ENCODE results near the gene GPR37.

Gene GPR37

DNA sequence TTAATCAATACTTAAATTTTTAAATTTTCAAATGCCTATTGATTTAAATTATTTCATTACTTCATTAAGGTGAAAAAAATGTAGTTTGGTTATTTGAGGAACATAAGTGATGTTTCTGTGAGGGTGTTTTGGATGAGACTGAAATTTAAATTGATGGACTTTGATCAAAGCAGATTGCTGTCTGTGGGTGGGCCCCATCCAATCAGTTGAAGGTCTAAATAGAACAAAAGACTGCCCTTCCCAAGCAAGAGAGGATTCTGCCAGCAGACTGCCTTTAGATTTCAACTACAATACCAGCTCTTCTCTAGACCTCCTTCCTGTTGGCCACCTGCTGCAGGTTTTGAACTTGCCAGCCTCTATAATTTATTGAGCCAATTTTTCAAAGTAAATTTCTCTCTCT is 14.5 kb upstream of the GPR37 start:
- TF ChIP-seq, protein P1, sequence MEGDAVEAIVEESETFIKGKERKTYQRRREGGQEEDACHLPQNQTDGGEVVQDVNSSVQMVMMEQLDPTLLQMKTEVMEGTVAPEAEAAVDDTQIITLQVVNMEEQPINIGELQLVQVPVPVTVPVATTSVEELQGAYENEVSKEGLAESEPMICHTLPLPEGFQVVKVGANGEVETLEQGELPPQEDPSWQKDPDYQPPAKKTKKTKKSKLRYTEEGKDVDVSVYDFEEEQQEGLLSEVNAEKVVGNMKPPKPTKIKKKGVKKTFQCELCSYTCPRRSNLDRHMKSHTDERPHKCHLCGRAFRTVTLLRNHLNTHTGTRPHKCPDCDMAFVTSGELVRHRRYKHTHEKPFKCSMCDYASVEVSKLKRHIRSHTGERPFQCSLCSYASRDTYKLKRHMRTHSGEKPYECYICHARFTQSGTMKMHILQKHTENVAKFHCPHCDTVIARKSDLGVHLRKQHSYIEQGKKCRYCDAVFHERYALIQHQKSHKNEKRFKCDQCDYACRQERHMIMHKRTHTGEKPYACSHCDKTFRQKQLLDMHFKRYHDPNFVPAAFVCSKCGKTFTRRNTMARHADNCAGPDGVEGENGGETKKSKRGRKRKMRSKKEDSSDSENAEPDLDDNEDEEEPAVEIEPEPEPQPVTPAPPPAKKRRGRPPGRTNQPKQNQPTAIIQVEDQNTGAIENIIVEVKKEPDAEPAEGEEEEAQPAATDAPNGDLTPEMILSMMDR (conservative IDR thresholded peaks at IDR 0.05): no peak
- H3K27ac ChIP-seq: no peak overlapping the region

GRCh38 chr7:124779620-124780019 is 14.0 kb upstream of the GPR37 start:
- TF ChIP-seq, protein P1 (conservative IDR thresholded peaks at IDR 0.05): no peak
- H3K27ac ChIP-seq: no peak overlapping the region

DNA sequence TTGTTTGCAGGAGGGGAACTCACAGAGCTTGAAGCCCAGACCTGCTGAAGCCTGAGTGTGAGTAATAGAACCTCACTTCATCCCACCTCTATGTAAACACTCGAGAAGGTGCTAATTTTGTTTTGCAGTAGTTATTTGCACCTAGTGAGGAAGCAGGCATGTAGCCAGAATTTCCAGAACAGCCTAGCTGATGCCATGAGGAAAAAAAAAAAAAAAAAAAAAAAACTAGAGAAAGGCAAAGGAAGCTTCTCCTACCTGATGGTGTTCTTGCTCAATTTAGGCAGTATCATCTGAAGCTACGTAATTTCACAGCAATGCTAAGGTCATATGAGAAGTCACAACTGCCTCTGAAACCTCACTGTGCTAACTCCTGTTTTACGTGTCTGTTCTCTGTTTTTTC is 13.6 kb upstream of the GPR37 start:
- TF ChIP-seq, protein P1 (conservative IDR thresholded peaks at IDR 0.05): no peak
- no peak overlapping the region for H3K27ac ChIP-seq

- no peak overlapping the region for H3K27ac ChIP-seq
- TF ChIP-seq, protein P1 (conservative IDR thresholded peaks at IDR 0.05): no peak
These were observed 11.7 kb upstream of the GPR37 start for GRCh38 chr7:124777268-124777667.

GRCh38 chr7:124776153-124776552 is 10.6 kb upstream of the GPR37 start:
- TF ChIP-seq, protein P1 (conservative IDR thresholded peaks at IDR 0.05): no peak
- H3K27ac ChIP-seq: no peak overlapping the region

GRCh38 chr7:124775422-124775821 is 9.8 kb upstream of the GPR37 start:
- TF ChIP-seq, protein P1 (conservative IDR thresholded peaks at IDR 0.05): no peak
- H3K27ac ChIP-seq: no peak overlapping the region

DNA sequence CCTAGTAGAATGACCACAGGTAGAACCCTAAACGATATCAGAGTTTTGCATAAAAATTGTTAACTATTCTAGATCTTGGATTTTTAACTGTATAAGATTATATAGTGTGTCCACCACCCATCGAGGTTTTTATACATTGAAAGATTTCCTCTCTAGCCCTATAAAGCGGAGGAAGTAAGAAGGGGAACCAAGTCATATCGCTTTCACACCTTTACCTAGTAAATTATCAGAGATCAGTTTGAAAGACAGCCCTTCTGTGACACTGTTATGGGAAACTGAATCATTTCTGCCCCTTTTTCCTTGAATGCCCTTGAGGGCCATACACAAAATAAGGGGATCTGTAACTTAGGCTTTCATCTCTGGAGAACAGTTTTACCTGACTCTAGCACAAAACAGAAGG is 8.3 kb upstream of the GPR37 start:
- TF ChIP-seq, protein P1 (conservative IDR thresholded peaks at IDR 0.05): no peak
- no peak overlapping the region for H3K27ac ChIP-seq

DNA sequence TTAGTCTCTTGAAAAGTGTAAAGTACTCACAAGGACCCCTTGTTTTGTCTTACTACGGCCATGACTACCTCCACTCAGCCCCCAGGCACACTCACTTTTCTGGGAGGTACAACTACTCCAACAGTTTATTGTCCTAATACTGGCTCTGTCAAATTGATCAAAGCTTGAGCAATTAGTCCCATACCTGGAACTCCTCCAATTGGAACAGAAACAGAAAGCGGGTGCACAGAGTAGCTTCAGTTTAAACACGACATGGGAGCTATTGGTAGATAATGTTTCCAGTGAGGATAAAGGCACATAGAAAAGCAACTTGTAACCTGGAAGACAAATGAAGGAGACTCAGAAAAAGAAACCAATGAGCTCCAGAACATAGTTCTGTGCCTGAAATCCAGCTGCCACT is 7.7 kb upstream of the GPR37 start:
- no peak overlapping the region for H3K27ac ChIP-seq
- TF ChIP-seq, protein P1 (conservative IDR thresholded peaks at IDR 0.05): no peak
